HEK293 (cell line): ENCODE measurements around the gene CENPO.

Experiments used
- CTCF ChIP-seq: fragments of 450-650 bp; formaldehyde crosslinking; IDR thresholded peaks from 2 replicates; pipeline ENCODE4 v1.5.1; 2016; ENCODE audit warnings: missing biosample characterization, missing genetic modification characterization
- EGR2 ChIP-seq: fragments of 450-650 bp; formaldehyde crosslinking; IDR thresholded peaks from 2 replicates; pipeline ENCODE4 v1.5.1; 2016; ENCODE audit warnings: low read depth, missing biosample characterization, missing genetic modification characterization
- FEZF1 ChIP-seq: fragments of 450-650 bp; formaldehyde crosslinking; IDR thresholded peaks from 2 replicates; pipeline ENCODE4 v1.5.1; 2016; ENCODE audit warnings: missing biosample characterization, missing genetic modification characterization
- OSR2 ChIP-seq: fragments of 450-650 bp; formaldehyde crosslinking; IDR thresholded peaks from 2 replicates; pipeline ENCODE4 v1.5.1; 2016; ENCODE audit warnings: missing biosample characterization, missing genetic modification characterization
- PRDM1 ChIP-seq: fragments of 450-650 bp; formaldehyde crosslinking; IDR thresholded peaks from 2 replicates; pipeline ENCODE4; 2016; ENCODE audit warnings: missing biosample characterization, missing genetic modification characterization
- PRDM6 ChIP-seq: fragments of 450-650 bp; formaldehyde crosslinking; IDR thresholded peaks from 2 replicates; pipeline ENCODE4 v1.5.1; 2017; ENCODE audit warnings: missing biosample characterization, missing genetic modification characterization
- ZBTB10 ChIP-seq: fragments of 450-650 bp; formaldehyde crosslinking; IDR thresholded peaks from 2 replicates; pipeline ENCODE4 v1.5.1; 2016; ENCODE audit warnings: missing biosample characterization, missing genetic modification characterization
- ZBTB48 ChIP-seq: fragments of 450-650 bp; formaldehyde crosslinking; IDR thresholded peaks from 2 replicates; pipeline ENCODE4 v1.5.1; 2016; ENCODE audit warnings: missing biosample characterization, missing genetic modification characterization
- ZBTB7A ChIP-seq: fragments of 450-650 bp; formaldehyde crosslinking; IDR thresholded peaks from 2 replicates; pipeline ENCODE4 v1.5.1; 2016; ENCODE audit warnings: low read depth, missing biosample characterization, missing genetic modification characterization
- ZBTB8A ChIP-seq: fragments of 450-650 bp; formaldehyde crosslinking; IDR thresholded peaks from 2 replicates; pipeline ENCODE4 v1.5.1; 2016; ENCODE audit warnings: missing biosample characterization, missing genetic modification characterization
- ZEB2 ChIP-seq: fragments of 450-650 bp; formaldehyde crosslinking; IDR thresholded peaks from 2 replicates; pipeline ENCODE4 v1.5.1; 2016; ENCODE audit warnings: missing biosample characterization, missing genetic modification characterization
- ZNF114 ChIP-seq: fragments of 450-650 bp; formaldehyde crosslinking; IDR thresholded peaks from 2 replicates; pipeline ENCODE4 v1.5.0; 2017; ENCODE audit warnings: missing biosample characterization, missing genetic modification characterization
- ZNF140 ChIP-seq: fragments of 450-650 bp; formaldehyde crosslinking; IDR thresholded peaks from 2 replicates; pipeline ENCODE4 v1.5.1; 2016; ENCODE audit warnings: missing biosample characterization, missing genetic modification characterization
- ZNF2 ChIP-seq: fragments of 450-650 bp; formaldehyde crosslinking; IDR thresholded peaks from 2 replicates; pipeline ENCODE4 v1.5.1; 2016; ENCODE audit warnings: missing biosample characterization, missing genetic modification characterization
- ZNF239 ChIP-seq: fragments of 450-650 bp; formaldehyde crosslinking; IDR thresholded peaks from 2 replicates; pipeline ENCODE4 v1.5.1; 2016; ENCODE audit warnings: missing biosample characterization, missing genetic modification characterization
- ZNF248 ChIP-seq: fragments of 450-650 bp; formaldehyde crosslinking; IDR thresholded peaks from 2 replicates; pipeline ENCODE4 v1.5.1; 2017; ENCODE audit warnings: missing biosample characterization, missing genetic modification characterization
- ZNF366 ChIP-seq: fragments of 450-650 bp; formaldehyde crosslinking; conservative IDR thresholded peaks from 2 replicates; pipeline ENCODE4 v1.5.1; 2016; ENCODE audit warnings: missing biosample characterization, missing genetic modification characterization
- ZNF37A ChIP-seq: fragments of 450-650 bp; IDR thresholded peaks from 2 replicates; pipeline ENCODE4 v1.5.1; 2018; ENCODE audit warnings: missing biosample characterization, missing genetic modification characterization
- ZNF394 ChIP-seq: fragments of 450-650 bp; formaldehyde crosslinking; IDR thresholded peaks from 2 replicates; pipeline ENCODE4 v1.5.1; 2016; ENCODE audit warnings: missing biosample characterization, missing genetic modification characterization, mild to moderate bottlenecking, moderate library complexity, borderline replicate concordance
- ZNF48 ChIP-seq: fragments of 450-650 bp; formaldehyde crosslinking; IDR thresholded peaks from 2 replicates; pipeline ENCODE4 v1.5.1; 2016; ENCODE audit warnings: missing biosample characterization, missing genetic modification characterization
- ZNF521 ChIP-seq: fragments of 450-650 bp; formaldehyde crosslinking; IDR thresholded peaks from 2 replicates; pipeline ENCODE4 v1.5.1; 2017; ENCODE audit warnings: missing biosample characterization, mild to moderate bottlenecking, missing genetic modification characterization
- ZNF530 ChIP-seq: fragments of 450-650 bp; formaldehyde crosslinking; IDR thresholded peaks from 2 replicates; pipeline ENCODE4 v1.5.1; 2016; ENCODE audit warnings: low read depth, missing biosample characterization, missing genetic modification characterization
- ZNF548 ChIP-seq: fragments of 450-650 bp; formaldehyde crosslinking; IDR thresholded peaks from 2 replicates; pipeline ENCODE4 v1.5.1; 2016; ENCODE audit warnings: missing biosample characterization, missing genetic modification characterization
- ZNF670 ChIP-seq: fragments of 450-650 bp; formaldehyde crosslinking; IDR thresholded peaks from 2 replicates; pipeline ENCODE4 v1.5.1; 2016; ENCODE audit warnings: missing biosample characterization, missing genetic modification characterization, low read depth
- ZNF785 ChIP-seq: fragments of 450-650 bp; formaldehyde crosslinking; IDR thresholded peaks from 2 replicates; pipeline ENCODE4 v1.5.1; 2016; ENCODE audit warnings: missing biosample characterization, missing genetic modification characterization
- ZNF792 ChIP-seq: fragments of 450-650 bp; formaldehyde crosslinking; IDR thresholded peaks from 2 replicates; pipeline ENCODE4 v1.5.1; 2016; ENCODE audit warnings: missing biosample characterization, missing genetic modification characterization
- ZNF830 ChIP-seq: fragments of 450-650 bp; IDR thresholded peaks from 2 replicates; pipeline ENCODE4 v1.5.0; 2018; ENCODE audit warnings: missing biosample characterization, missing genetic modification characterization, low read depth, mild to moderate bottlenecking, moderate library complexity
- ZNF843 ChIP-seq: fragments of 450-650 bp; formaldehyde crosslinking; IDR thresholded peaks from 2 replicates; pipeline ENCODE4 v1.5.1; 2016; ENCODE audit warnings: missing biosample characterization, missing genetic modification characterization
- TF ChIP-seq, protein P1 (sequence below): fragments of 450-650 bp; formaldehyde crosslinking; IDR thresholded peaks from 2 replicates; pipeline ENCODE4 v1.5.1; 2016; ENCODE audit warnings: missing biosample characterization, missing genetic modification characterization
- TF ChIP-seq, protein P2 (sequence below): IDR thresholded peaks from 2 replicates; pipeline ENCODE4 v1.6.1; 2011; ENCODE audit warnings: mild to moderate bottlenecking, low read depth, low read length, borderline replicate concordance

Gene CENPO

GRCh38 chr2:24754985-24755705 is 38.1 kb upstream of the CENPO start (continued):
- TF ChIP-seq ZBTB8A (tag by site-specific recombination) (no peak), OSR2 (tag by site-specific recombination) (peak; percentile 70), ZBTB48 (no peak), ZNF521 (tag by site-specific recombination) (no peak), ZNF239 (tag by site-specific recombination) (no peak), ZNF843 (0 out of 2 replicates have a peak, but pooled peaks have one; percentile 25), ZBTB7A (tag by site-specific recombination) (no peak), ZNF114 (tag by site-specific recombination) (no peak), ZNF366 (peak; percentile 45; the same call in 1 of the 2 replicates), ZNF530 (tag by site-specific recombination) (no peak), ZNF670 (tag by site-specific recombination) (no peak), ZNF248 (no peak), ZNF548 (tag by site-specific recombination) (no peak), ZNF2 (no peak), FEZF1 (tag by site-specific recombination) (no peak), ZNF830 (tag by site-specific recombination) (no peak), PRDM1 (peak; percentile 36), ZNF48 (no peak), EGR2 (tag by site-specific recombination) (no peak), ZNF394 (tag by site-specific recombination) (no peak), ZNF792 (tag by site-specific recombination) (no peak), ZNF785 (tag by site-specific recombination) (no peak), ZEB2 (tag by site-specific recombination) (no peak), CTCF (no peak), ZNF37A (tag by site-specific recombination) (no peak), ZNF140 (tag by site-specific recombination) (no peak), ZBTB10 (tag by site-specific recombination) (no peak), PRDM6 (tag by site-specific recombination) (no peak)
- TF ChIP-seq, protein P1, sequence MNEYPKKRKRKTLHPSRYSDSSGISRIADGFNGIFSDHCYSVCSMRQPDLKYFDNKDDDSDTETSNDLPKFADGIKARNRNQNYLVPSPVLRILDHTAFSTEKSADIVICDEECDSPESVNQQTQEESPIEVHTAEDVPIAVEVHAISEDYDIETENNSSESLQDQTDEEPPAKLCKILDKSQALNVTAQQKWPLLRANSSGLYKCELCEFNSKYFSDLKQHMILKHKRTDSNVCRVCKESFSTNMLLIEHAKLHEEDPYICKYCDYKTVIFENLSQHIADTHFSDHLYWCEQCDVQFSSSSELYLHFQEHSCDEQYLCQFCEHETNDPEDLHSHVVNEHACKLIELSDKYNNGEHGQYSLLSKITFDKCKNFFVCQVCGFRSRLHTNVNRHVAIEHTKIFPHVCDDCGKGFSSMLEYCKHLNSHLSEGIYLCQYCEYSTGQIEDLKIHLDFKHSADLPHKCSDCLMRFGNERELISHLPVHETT (tag by site-specific recombination) = no peak
- TF ChIP-seq, protein P2, sequence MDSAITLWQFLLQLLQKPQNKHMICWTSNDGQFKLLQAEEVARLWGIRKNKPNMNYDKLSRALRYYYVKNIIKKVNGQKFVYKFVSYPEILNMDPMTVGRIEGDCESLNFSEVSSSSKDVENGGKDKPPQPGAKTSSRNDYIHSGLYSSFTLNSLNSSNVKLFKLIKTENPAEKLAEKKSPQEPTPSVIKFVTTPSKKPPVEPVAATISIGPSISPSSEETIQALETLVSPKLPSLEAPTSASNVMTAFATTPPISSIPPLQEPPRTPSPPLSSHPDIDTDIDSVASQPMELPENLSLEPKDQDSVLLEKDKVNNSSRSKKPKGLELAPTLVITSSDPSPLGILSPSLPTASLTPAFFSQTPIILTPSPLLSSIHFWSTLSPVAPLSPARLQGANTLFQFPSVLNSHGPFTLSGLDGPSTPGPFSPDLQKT = no peak
